Loucy (cell line): ENCODE results near the gene WNK1.

ENCODE experiments used
- CTCF ChIP-seq: fragments of 200-600 bp; sonication (generic); conservative IDR thresholded peaks from 2 replicates; pipeline ENCODE4 v1.5.1; 2014; ENCODE audit warnings: mild to moderate bottlenecking, antibody characterized with exemption, low read length
- EZH2phosphoT487 ChIP-seq: fragments of 200-600 bp; IDR thresholded peaks from 2 replicates; pipeline ENCODE4 v1.6.1; 2018; ENCODE audit warnings: antibody characterized with exemption, mild to moderate bottlenecking, moderate library complexity, borderline replicate concordance

GRCh38 chr12:922285-922684, 169.9 kb downstream of the WNK1 start:
- no peak for TF ChIP-seq CTCF
- no peak for TF ChIP-seq EZH2phosphoT487
